IPS-18c (cell line): ENCODE data around the gene ARHGAP45.

Experiments
- H3K4me3 ChIP-seq: 2 replicates; pipeline ENCODE4 v1.7.0; 2013; ENCODE audit warnings: low read depth, mild to moderate bottlenecking, low read length, moderate library complexity; ENCODE audit not compliant: insufficient read depth
- H3K9me3 ChIP-seq: one replicate; pipeline ENCODE4 v1.6.1; 2013; ENCODE audit warnings: mild to moderate bottlenecking, low read length, moderate library complexity; ENCODE audit not compliant: control insufficient read depth, insufficient read depth

The ARHGAP45 gene

GRCh38 chr19:1035998-1036621, 30.9 kb upstream of the ARHGAP45 start:
- Histone ChIP-seq H3K9me3 (no peaks in the 10 kb centered on the region), H3K4me3 (no peak overlapping the region)

GRCh38 chr19:1037621-1038064, 29.3 kb upstream of the ARHGAP45 start:
- Histone ChIP-seq H3K4me3 (no peak overlapping the region; the same call in 1 of the 2 replicates), H3K9me3 (no peaks in the 10 kb centered on the region)

- H3K9me3 ChIP-seq = no peaks in the 10 kb centered on the region
- H3K4me3 ChIP-seq = peak overlapping the region; percentile 40; the same call in 1 of the 2 replicates
These were observed 27.9 kb upstream of the ARHGAP45 start for GRCh38 chr19:1038978-1039645.

GRCh38 chr19:1039646-1040475, 27.1 kb upstream of the ARHGAP45 start, which contains the start of gene ABCA7:
Gene ABCA7, plus strand, starts transcription at chr19:1040107. Its CDS starts 1,255 bp downstream, at chr19:1041362.
- H3K9me3 ChIP-seq = no peaks in the 10 kb centered on the region
- H3K4me3 ChIP-seq = peak within 1 kb of the TSS; percentile 62

GRCh38 chr19:1040476-1041271, 26.3 kb upstream of the ARHGAP45 start:
- peak overlapping the region; percentile 62 for H3K4me3 ChIP-seq
- no peaks in the 10 kb centered on the region for H3K9me3 ChIP-seq

- H3K9me3 ChIP-seq = no peaks in the 10 kb centered on the region
- H3K4me3 ChIP-seq = peak overlapping the region; percentile 25; the same call in 1 of the 2 replicates
These were observed 25.6 kb upstream of the ARHGAP45 start for GRCh38 chr19:1041272-1041834.

GRCh38 chr19:1041835-1042685, 24.9 kb upstream of the ARHGAP45 start:
- Histone ChIP-seq H3K9me3 (no peaks in the 10 kb centered on the region), H3K4me3 (no peak overlapping the region)

GRCh38 chr19:1042689-1043511, 24.1 kb upstream of the ARHGAP45 start:
- H3K4me3 ChIP-seq = no peak overlapping the region
- H3K9me3 ChIP-seq = no peaks in the 10 kb centered on the region

- Histone ChIP-seq H3K4me3 (no peak overlapping the region), H3K9me3 (no peaks in the 10 kb centered on the region)
These were observed 21.7 kb upstream of the ARHGAP45 start for GRCh38 chr19:1045247-1045603.

GRCh38 chr19:1046117-1046626, 20.8 kb upstream of the ARHGAP45 start:
- H3K4me3 ChIP-seq = no peak overlapping the region

GRCh38 chr19:1046836-1047695, 19.9 kb upstream of the ARHGAP45 start:
- peaks cover 2% of the 10 kb centered on the region for H3K9me3 ChIP-seq
- no peak overlapping the region for H3K4me3 ChIP-seq

More at GRCh38 chr19:1046117-1046626, 20.8 kb upstream of the ARHGAP45 start:
- H3K9me3 ChIP-seq = no peaks in the 10 kb centered on the region

GRCh38 chr19:1047696-1048147, 19.2 kb upstream of the ARHGAP45 start:
- no peak overlapping the region for H3K4me3 ChIP-seq
- H3K9me3 ChIP-seq = peaks cover 2% of the 10 kb centered on the region

GRCh38 chr19:1049106-1049505, 17.9 kb upstream of the ARHGAP45 start:
- Histone ChIP-seq H3K9me3 (peaks cover 2% of the 10 kb centered on the region), H3K4me3 (no peak overlapping the region)

GRCh38 chr19:1049800-1050199, 17.2 kb upstream of the ARHGAP45 start:
- Histone ChIP-seq H3K4me3 (no peak overlapping the region), H3K9me3 (peaks cover 2% of the 10 kb centered on the region)
